HepG2 (cell line): ENCODE results near the gene FBLL1. TPM values are rescaled to one million over a fixed set of nuclear protein-coding genes. Genes with fewer than 3 reads are reported as not detected.

Source experiments
- GATAD1 ChIP-seq: IDR thresholded peaks from 2 replicates; pipeline ENCODE4 v1.6.1; 2016; ENCODE audit warnings: missing genetic modification reagents, missing compliant biosample characterization
- HIVEP1 ChIP-seq: sonication (generic); formaldehyde crosslinking; IDR thresholded peaks from 2 replicates; pipeline ENCODE4 v1.4.0; 2020; ENCODE audit warnings: mild to moderate bottlenecking, missing genetic modification reagents
- HNF4A ChIP-seq: sonication (generic); formaldehyde crosslinking; IDR thresholded peaks from 2 replicates; pipeline ENCODE4 v1.4.0; 2020; ENCODE audit warnings: missing genetic modification reagents
- HNRNPLL ChIP-seq: fragments of 200-400 bp; formaldehyde crosslinking; IDR thresholded peaks from 2 replicates; pipeline ENCODE4 v1.6.1; 2017; ENCODE audit warnings: mild to moderate bottlenecking, low read depth, low read length; ENCODE audit not compliant: poor library complexity, severe bottlenecking
- PHF8 ChIP-seq: sonication (generic); formaldehyde crosslinking; IDR thresholded peaks from 2 replicates; pipeline ENCODE4 v1.5.0; 2020; ENCODE audit warnings: missing genetic modification reagents
- RELA ChIP-seq: sonication (generic); formaldehyde crosslinking; IDR thresholded peaks from 2 replicates; pipeline ENCODE4 v1.4.0; 2020; ENCODE audit warnings: missing genetic modification reagents
- SAFB2 ChIP-seq: sonication (generic); formaldehyde crosslinking; IDR thresholded peaks from 2 replicates; pipeline ENCODE4 v1.5.1; 2020; ENCODE audit warnings: missing genetic modification reagents, low read depth, mild to moderate bottlenecking, borderline replicate concordance
- TOE1 ChIP-seq: sonication (generic); formaldehyde crosslinking; IDR thresholded peaks from 2 replicates; pipeline ENCODE4 v1.4.0; 2020; ENCODE audit warnings: mild to moderate bottlenecking, missing genetic modification reagents
- ZBTB25 ChIP-seq: IDR thresholded peaks from 2 replicates; pipeline ENCODE4 v1.6.1; 2018; ENCODE audit warnings: missing genetic modification reagents
- ZFP41 ChIP-seq: sonication (generic); formaldehyde crosslinking; IDR thresholded peaks from 2 replicates; pipeline ENCODE4 v1.4.0; 2020; ENCODE audit warnings: mild to moderate bottlenecking, missing genetic modification reagents, borderline replicate concordance
- ZFP91 ChIP-seq: sonication (generic); formaldehyde crosslinking; IDR thresholded peaks from 2 replicates; pipeline ENCODE4 v1.9.0; 2022; ENCODE audit warnings: missing genetic modification reagents, mild to moderate bottlenecking, borderline replicate concordance
- ZHX2 ChIP-seq, 2 experiments: sonication (generic) in 1 of 2; formaldehyde crosslinking in 1 of 2; IDR thresholded peaks; 2 replicates each; pipeline versions ENCODE4 v1.6.1 to v1.9.0; 2014 to 2022; ENCODE audit warnings: antibody characterized with exemption in 1 of 2, borderline replicate concordance in 1 of 2, inconsistent platforms in 1 of 2, low read depth in 1 of 2, missing genetic modification reagents in 1 of 2
- ZNF34 ChIP-seq: sonication (generic); formaldehyde crosslinking; IDR thresholded peaks from 2 replicates; pipeline ENCODE4 v1.4.0; 2020; ENCODE audit warnings: mild to moderate bottlenecking, missing genetic modification reagents, borderline replicate concordance
- polyA plus RNA-seq, 8 experiments: library from polyadenylated mRNA; depleted of rRNA in 3 of 8; stranded (reverse) in 7 of 8; unstranded in 1 of 8; fragments of >200 nt; fragmentation: Illumina TruSeq in 4 of 8; extraction: Trizol in 4 of 8; gene quantifications; 2 replicates each; pipeline versions ENCODE4 v1.2.1 to v1.2.3, GENCODE V29; 2011 to 2016; ENCODE audit warnings: low read depth in 4 of 8, missing spikeins in 1 of 8, mixed read lengths in 1 of 8; ENCODE audit not compliant: insufficient read depth in 1 of 8
- total RNA-seq, 5 experiments: library from RNA; depleted of rRNA; stranded (reverse); fragments of >200 nt; fragmentation: Illumina TruSeq; extraction: Trizol; gene quantifications; 2 replicates each; pipeline ENCODE4 v1.2.3, GENCODE V29; 2016; ENCODE audit warnings: low read depth in 1 of 5
- TF ChIP-seq, protein P1 (sequence below): sonication (generic); formaldehyde crosslinking; IDR thresholded peaks from 2 replicates; pipeline ENCODE4 v1.5.0; 2020; ENCODE audit warnings: missing genetic modification reagents, mild to moderate bottlenecking, borderline replicate concordance
- TF ChIP-seq, protein P2 (sequence below): sonication (generic); formaldehyde crosslinking; IDR thresholded peaks from 2 replicates; pipeline ENCODE4 v1.5.1; 2020; ENCODE audit warnings: missing genetic modification reagents, mild to moderate bottlenecking, borderline replicate concordance

Gene FBLL1
- total and polyA plus RNA-seq, 2 of the 13 experiments (the other 11 are each of a cell fraction or from before 2014, with no cell fraction given) = 0.17 to 0.18 TPM

DNA sequence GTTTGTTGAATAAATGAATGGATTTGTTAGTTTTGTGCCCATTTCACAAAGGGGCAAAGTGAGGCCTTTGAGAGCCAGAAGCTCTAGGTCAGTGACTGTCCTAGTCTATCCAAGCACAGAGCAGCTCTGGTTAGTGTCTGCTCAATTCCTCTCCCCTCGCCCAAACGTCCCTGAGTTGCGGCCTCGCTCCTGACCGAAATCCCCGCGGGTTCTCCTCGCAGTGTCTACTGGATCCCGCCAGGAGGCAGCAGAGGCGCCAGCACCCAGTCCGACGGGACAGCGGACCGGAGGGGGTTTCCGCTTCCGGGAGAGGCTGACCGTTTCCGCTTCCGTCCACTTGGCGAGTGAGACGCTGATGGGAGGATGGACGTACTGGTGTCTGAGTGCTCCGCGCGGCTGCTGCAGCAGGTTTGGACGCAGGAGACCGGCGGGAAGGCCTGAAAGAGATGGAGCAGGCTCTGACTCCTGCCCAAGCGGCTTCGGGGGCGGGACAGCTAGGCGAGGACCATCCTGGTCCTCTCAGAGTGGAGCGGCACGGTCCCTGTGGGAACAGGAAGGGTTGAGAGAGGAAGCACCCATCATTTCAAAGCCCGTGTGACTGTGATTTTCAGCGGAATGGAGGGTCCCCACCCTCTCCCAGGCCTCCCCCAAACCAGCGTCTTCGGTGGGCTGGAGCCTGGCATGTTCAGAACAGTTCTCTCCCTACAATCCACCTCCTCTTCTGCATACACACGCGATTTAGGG lies 42.8 kb upstream of the FBLL1 start, which contains the start of gene RARS1 (continued):
- TF ChIP-seq ZBTB25 = peak; percentile 87
- no peak; the same call in 1 of the 2 replicates for TF ChIP-seq SAFB2 (CRISPR knock-in tag)
- peak; percentile 30; the same call in 1 of the 2 replicates for TF ChIP-seq HNF4A
- TF ChIP-seq, protein P1, sequence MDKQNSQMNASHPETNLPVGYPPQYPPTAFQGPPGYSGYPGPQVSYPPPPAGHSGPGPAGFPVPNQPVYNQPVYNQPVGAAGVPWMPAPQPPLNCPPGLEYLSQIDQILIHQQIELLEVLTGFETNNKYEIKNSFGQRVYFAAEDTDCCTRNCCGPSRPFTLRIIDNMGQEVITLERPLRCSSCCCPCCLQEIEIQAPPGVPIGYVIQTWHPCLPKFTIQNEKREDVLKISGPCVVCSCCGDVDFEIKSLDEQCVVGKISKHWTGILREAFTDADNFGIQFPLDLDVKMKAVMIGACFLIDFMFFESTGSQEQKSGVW (CRISPR knock-in tag) = no peak
- peak; percentile 55; the same call in 1 of the 2 replicates for TF ChIP-seq ZFP41 (CRISPR knock-in tag)
- TF ChIP-seq PHF8 (CRISPR knock-in tag) = peak; percentile 98
- TF ChIP-seq TOE1 = peak; percentile 71; the same call in 1 of the 2 replicates
- TF ChIP-seq, protein P2, sequence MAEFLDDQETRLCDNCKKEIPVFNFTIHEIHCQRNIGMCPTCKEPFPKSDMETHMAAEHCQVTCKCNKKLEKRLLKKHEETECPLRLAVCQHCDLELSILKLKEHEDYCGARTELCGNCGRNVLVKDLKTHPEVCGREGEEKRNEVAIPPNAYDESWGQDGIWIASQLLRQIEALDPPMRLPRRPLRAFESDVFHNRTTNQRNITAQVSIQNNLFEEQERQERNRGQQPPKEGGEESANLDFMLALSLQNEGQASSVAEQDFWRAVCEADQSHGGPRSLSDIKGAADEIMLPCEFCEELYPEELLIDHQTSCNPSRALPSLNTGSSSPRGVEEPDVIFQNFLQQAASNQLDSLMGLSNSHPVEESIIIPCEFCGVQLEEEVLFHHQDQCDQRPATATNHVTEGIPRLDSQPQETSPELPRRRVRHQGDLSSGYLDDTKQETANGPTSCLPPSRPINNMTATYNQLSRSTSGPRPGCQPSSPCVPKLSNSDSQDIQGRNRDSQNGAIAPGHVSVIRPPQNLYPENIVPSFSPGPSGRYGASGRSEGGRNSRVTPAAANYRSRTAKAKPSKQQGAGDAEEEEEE (CRISPR knock-in tag) = no peak
- TF ChIP-seq HNRNPLL = peak; percentile 57
- TF ChIP-seq ZFP91 (CRISPR knock-in tag) = peak; percentile 88
- peak; percentile 99 for TF ChIP-seq GATAD1 (CRISPR knock-in tag)
- TF ChIP-seq ZNF34 (CRISPR knock-in tag) = no peak
- TF ChIP-seq ZHX2 (IDR thresholded peaks at IDR 0.05; ENCODE audit: low read depth) = peak; percentile 80
- TF ChIP-seq ZHX2 (CRISPR knock-in tag; IDR thresholded peaks at IDR 0.05; ENCODE audit: borderline replicate concordance) = no peak
- TF ChIP-seq RELA (CRISPR knock-in tag) = no peak
- TF ChIP-seq HIVEP1 (CRISPR knock-in tag) = 0 out of 2 replicates have a peak, but pooled peaks have one; percentile 45
